DOHH2 (cell line): ENCODE results near the gene OSTF1.

ENCODE experiments used
- CTCF ChIP-seq: fragments of 200-600 bp; sonication (generic); IDR thresholded peaks from one replicate; pipeline ENCODE4 v1.5.1; 2014; ENCODE audit warnings: antibody characterized with exemption, mild to moderate bottlenecking, low read depth, low read length; ENCODE audit not compliant: poor library complexity, severe bottlenecking
- EZH2phosphoT487 ChIP-seq: fragments of 200-600 bp; sonication (generic); IDR thresholded peaks from 2 replicates; pipeline ENCODE4 v1.6.1; 2017; ENCODE audit warnings: borderline replicate concordance, mild to moderate bottlenecking, antibody characterized with exemption, low read length, moderate library complexity, mixed read lengths

- no peak for TF ChIP-seq CTCF
- no peak for TF ChIP-seq EZH2phosphoT487
These were observed 100.4 kb downstream of the OSTF1 start for GRCh38 chr9:75188756-75189155.
